HG03097 (cell line): ENCODE data around the gene RACK1.

Experiments used
- ATAC-seq: cut with Tn5 transposase; IDR thresholded peaks from one replicate; pipeline ENCODE4 v1.9.1; 2021; ENCODE audit not compliant: unreplicated experiment, low FRiP score

The RACK1 gene

DNA sequence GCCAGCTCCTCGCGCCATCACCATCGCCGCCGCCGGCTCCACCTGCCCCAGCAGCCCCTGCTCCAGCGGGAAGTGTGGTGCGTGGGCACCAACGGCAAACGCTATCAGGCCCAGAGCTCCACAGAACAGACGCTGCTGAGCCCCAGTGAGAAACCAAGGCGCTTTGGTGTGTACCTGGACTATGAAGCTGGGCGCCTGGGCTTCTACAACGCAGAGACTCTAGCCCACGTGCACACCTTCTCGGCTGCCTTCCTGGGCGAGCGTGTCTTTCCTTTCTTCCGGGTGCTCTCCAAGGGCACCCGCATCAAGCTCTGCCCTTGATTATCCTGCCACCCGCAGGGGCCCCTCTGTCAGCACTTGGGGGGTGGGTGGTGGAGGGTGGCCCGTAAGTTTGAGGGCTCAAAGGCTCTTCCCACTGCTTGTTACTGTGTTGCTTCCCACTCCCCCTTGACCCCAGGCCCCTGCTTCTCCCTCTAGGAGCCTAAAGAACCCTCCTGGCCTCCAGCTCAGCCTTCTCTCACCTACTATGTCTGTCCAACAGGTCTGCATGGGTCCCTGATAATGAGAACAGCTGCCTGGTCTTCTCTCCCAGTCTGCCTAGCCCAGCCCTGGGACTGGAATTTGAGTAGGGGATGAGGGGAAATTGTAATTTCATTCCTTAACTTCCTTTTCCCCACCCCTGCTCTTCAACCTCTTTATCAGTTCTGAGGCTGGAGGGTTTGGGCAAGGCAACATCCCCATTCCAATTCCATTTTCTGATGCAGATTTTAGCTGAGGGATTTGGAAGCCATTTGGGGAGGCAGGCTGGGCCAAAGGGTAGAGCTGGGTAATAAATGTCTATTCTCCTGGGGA, 9.0 kb downstream of the RACK1 start:
- no peak for ATAC-seq

DNA sequence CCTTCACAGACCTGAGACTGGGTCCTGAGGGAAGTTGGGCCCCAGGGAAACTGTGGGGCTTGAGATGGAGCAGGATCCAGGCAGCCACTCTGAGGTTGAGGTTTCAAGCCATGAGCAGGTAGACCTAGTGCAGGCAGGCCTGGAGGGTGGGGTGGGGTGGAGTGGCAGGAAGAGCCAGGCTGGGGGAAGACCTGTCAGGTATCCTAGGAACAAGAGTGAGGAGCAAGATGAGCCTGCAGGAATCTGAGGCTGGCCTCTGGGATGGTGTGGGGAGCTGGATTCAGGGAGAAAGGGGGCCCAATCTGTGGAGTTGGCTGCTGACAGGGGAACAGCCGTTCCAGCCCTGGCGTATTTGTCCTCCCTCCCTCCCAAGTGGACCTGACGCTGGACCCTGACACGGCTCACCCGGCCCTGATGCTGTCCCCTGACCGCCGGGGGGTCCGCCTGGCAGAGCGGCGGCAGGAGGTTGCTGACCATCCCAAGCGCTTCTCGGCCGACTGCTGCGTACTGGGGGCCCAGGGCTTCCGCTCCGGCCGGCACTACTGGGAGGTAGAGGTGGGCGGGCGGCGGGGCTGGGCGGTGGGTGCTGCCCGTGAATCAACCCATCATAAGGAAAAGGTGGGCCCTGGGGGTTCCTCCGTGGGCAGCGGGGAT, 9.8 kb downstream of the RACK1 start:
- no peak for ATAC-seq

DNA sequence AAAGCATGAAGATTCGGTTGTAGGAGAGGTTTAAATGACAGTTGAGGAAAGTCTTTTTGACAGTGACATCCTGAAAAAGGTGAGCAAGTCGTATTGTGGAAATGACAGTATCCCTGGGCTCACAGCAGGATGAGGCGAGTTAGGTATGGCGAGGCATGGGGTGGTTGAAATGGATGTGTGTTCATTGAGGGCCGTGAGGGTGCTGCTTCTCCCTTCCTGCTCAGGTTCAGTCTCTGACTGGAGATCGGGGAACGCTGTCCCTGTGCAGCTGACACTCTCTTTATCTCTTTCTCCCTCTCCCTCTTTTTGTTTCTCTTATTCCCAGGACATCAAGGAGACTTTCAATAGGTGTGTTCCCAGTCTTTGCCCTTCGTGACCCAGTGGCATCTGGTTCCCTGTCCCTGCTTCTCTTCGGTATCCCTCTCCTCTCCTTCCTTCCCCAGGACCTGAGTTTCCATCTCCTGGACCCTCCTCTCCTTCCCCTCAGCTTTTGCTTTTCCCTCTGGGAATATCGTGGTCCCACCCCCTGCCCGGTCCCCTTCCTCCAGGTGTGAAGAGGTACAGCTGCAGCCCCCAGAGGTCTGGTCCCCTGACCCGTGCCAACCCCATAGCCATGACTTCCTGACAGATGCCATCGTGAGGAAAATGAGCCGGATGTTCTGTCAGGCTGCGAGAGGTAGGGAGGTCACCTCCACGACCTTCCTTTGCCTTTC, 10.5 kb downstream of the RACK1 start:
- ATAC-seq = no peak

DNA sequence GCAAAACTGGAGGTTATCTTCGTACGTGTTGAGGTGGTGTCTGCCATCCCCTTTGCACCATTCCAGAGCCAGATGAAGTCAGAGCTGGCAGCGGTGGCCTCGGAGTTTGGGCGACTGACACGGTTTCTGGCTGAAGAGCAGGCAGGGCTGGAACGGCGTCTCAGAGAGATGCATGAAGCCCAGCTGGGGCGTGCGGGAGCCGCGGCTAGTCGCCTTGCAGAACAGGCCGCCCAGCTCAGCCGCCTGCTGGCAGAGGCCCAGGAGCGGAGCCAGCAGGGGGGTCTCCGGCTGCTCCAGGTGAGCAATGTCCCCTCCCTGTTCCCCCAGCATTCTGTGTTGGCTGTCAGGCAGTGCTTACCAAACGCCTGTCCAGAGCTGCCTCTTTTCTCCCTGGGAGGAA, 11.1 kb downstream of the RACK1 start:
- ATAC-seq = no peak

DNA sequence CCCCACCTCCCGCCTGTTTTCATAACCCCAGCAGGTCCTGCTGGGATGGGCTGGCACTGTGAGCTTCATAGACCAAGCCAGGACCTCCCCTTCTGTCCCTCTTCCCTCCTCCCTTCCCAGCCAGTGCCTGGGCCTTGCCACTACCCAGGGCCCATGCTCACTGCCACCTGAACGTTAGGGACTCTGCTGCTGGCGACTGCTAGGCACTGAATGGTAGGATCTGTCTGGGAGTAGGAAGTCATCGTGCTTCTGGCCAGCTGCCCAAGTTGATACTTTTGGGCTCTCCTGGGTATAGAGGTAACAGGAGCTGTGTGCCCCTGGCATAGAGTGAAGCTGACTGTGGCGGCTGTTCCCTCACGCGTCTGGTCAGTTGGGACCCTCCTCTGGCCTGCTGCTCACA, 12.3 kb downstream of the RACK1 start:
- ATAC-seq = no peak

DNA sequence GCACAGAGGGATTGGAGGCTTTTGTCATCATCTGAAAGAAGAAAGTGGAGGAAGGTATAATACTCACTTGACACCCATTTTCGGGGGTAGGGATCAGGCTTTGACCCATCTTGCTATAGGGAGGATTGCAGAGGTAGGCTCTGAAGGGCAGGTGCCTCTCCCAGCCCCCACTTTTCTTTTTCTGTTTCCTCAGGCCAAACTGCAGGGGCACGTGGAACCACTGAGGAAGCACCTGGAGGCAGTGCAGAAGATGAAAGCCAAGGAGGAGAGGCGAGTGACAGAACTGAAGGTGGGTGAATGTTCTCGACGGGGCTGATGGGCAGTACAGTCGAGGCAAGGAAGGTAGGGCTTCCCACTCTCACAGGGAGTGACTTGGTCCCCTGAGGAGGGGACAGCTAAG, 13.2 kb downstream of the RACK1 start:
- ATAC-seq = no peak

DNA sequence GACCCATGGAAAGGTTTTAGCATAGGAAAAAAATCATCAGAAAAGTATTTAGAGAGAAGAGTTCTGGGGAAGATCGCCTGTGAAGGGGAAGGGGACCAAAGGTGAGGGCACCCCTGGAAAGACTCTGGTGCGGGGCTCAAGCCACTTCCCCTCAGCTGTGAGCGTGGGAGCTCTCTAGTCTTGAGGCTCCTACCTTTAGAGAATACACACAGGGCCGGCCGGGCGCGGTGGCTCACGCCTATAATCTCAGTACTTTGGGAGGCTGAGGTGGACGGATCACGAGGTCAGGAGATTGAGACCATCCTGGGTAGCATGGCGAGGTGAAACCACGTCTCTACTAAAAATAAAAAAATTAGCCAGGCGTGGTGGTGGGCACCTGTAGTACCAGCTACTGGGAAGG, 13.7 kb downstream of the RACK1 start:
- ATAC-seq = no peak

DNA sequence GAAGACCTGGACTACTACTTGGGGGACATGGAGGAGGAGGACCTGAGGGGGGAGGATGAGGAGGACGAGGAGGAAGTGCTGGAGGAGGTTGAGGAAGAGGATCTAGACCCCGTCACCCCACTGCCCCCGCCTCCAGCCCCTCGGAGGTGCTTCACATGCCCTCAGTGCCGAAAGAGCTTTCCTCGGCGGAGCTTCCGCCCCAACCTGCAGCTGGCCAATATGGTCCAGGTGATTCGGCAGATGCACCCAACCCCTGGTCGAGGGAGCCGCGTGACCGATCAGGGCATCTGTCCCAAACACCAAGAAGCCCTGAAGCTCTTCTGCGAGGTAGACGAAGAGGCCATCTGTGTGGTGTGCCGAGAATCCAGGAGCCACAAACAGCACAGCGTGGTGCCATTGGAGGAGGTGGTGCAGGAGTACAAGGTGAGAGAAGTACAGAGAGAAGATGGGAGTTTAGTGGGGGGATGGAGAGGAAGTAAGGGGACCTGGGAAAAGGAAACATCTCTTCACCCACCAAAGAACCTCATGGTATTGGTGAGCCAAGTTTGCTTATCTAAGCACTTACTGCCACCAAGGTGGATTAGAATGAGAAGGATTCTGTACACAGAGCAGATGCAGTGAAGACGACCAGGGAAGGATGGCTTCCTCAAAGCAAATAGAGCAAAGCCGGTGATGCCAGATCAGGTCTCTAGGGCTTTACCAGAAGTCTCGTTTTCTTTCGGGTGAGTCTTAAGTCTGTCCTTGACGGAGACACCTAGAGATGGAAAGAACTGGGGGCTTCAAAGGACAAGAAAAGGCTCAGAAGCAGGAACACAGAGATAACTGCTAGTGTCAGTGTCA, 19.1 kb downstream of the RACK1 start:
- ATAC-seq = no peak

DNA sequence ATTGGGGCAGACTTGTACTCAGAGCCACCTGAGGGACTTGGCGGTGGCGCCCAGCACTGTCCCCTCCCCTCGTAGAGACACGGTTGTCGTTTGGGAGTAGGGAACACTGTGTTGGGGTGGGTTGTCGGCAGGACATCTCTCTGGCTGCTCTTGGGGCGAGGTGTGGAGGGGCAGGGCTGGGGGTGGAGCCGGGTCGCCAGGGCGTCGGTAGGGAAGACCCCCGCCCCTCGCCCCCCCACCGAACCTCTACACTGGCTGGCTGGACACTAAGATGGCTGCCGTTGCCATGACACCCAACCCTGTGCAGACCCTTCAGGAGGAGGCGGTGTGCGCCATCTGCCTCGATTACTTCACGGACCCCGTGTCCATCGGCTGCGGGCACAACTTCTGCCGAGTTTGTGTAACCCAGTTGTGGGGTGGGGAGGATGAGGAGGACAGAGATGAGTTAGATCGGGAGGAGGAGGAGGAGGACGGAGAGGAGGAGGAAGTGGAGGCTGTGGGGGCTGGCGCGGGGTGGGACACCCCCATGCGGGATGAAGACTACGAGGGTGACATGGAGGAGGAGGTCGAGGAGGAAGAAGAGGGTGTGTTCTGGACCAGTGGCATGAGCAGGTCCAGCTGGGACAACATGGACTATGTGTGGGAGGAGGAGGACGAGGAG, 19.8 kb downstream of the RACK1 start:
- ATAC-seq = no peak

DNA sequence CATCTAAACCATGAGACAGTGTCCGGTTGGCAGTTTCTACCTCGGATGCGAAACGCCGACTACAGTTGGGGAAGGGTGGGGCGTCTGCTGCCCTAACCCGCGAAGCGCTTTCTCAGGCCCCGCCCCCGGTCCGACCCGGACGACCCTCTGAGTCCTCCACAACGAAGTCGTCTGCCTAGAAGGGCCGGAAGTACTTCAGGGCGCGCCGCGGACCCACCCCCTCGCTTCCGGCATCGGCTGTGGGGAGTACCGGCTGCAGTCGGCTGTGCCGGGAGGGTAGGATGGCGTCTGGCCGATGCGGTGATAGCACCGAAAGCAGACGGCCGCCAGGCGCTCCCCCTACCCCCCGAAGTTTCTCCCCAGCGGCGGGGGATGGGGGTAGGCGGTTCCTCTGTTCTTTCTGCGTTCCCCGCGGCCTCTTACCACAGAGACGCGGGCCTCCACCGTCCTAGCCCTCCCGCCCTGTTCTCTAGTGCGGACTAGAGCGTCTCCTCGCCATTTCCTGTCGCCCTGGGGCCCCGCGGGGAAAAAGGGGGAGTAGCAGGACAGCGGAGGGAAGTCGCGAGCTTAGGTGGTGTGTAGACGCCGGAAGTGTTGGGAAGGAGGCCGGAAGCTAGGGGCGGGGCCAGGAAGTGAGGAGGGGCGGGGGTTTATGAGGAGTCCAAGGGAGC, 20.5 kb downstream of the RACK1 start, which contains the start of gene TRIM41:
Gene TRIM41, plus strand, starts transcription at position 224 of the 671 bp plus-strand sequence. CDS start 719 bp downstream, outside the sequence.
- peak; percentile 56 for ATAC-seq

DNA sequence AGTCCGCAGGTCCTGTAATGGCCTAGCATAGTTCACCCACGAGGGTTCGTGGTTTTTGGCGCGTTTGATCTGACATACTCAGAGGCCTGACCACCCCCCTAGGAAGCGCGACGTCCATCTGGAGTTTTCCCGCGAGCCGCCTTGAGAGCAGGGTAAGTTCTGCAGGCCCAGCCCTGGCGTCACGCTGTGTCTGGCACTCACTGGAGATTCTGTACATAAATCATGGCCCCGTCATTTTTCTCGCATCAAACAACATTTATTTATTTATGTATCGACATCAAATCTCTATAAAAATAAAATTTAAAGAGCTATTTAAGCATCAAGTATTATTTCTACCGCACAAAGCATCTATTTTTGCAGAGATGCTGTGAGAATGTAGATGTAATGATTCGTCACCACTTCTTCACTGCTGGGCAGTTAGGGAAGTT, 21.1 kb downstream of the RACK1 start:
- ATAC-seq = no peak

DNA sequence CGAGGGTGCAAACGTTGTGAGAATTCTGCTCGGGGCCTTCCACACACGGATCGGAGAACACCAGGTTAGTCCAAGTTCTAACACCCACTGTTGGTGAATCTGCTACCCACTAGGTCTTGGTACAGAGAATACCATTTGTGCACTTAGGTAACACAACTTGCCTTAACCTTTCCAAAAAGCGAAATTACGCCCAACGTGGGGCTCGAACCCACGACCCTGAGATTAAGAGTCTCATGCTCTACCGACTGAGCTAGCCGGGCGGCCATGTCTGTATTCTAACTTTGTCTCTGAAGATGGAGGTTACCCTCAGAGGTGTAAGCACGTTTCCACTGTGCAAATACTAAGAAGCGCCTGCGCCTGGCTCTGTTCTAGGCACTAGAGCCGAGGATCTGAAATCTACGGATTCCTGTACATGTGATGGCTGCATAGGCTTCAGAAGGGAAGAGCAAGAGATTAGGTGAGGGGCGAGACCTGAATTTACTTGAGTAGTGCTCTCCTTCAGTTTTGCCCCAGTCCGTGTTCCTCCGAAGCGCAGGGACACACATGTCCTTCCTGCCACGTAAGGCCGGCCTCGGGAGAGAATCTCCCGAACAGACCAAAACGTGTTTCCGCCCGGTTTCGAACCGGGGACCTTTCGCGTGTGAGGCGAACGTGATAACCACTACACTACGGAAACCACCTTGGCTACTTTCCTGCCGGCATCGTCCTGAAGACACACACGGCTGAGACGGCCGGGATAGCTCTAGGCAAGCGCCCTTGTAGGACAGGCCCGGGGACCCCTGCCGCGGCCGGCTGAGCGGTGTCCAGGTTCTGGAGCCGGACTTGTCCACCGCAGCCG, 21.7 kb downstream of the RACK1 start:
- ATAC-seq = peak; percentile 27

DNA sequence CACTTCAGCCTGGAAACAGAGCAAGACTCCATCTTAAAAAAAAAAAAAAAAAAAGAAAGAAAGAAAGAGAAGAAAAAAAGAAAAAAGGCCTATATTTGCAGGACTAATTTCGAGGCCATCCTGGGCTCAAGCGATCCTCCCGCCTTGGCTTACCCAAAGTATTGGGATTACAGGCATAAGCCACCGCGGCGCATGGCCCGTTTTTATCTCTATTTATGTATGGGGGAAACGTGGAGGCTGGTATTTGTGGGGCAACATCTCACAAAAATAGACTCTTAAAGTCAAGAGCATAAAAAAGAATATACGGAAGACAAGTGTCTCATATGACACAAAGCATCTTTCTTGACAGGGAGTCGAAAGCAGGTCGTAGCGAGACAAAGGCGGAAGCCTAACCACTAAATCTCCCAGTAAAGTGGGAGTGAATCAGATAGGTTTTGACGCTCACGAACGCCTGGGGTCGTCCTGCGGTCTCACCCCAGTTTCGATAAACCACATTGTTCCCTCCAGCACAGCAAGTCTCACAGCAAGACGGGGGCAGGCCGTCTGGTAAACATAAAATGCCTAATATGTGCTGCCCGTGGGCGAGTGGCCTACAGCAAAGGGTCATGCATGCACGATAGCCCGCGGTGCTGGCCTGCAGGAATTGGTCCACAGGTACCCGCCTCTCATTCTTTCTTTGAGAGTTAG, 22.5 kb downstream of the RACK1 start:
- no peak for ATAC-seq

DNA sequence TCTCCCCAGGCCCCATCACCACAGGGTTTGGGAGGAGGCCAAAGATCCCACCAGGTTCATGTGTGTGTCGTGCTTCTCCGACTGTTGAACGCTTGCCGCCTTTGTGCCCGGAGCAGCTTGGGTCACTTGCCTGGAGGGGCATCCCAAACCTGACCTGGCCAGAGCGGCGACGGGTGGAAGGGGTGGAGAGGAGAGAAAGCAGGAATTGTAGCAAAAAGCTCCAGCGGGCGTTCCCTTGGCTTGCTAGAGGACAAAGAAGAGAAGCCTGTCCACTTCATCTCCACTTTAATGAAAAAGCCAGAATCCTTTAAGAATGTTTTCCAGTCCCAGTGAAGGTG, 23.6 kb downstream of the RACK1 start:
- ATAC-seq = no peak

DNA sequence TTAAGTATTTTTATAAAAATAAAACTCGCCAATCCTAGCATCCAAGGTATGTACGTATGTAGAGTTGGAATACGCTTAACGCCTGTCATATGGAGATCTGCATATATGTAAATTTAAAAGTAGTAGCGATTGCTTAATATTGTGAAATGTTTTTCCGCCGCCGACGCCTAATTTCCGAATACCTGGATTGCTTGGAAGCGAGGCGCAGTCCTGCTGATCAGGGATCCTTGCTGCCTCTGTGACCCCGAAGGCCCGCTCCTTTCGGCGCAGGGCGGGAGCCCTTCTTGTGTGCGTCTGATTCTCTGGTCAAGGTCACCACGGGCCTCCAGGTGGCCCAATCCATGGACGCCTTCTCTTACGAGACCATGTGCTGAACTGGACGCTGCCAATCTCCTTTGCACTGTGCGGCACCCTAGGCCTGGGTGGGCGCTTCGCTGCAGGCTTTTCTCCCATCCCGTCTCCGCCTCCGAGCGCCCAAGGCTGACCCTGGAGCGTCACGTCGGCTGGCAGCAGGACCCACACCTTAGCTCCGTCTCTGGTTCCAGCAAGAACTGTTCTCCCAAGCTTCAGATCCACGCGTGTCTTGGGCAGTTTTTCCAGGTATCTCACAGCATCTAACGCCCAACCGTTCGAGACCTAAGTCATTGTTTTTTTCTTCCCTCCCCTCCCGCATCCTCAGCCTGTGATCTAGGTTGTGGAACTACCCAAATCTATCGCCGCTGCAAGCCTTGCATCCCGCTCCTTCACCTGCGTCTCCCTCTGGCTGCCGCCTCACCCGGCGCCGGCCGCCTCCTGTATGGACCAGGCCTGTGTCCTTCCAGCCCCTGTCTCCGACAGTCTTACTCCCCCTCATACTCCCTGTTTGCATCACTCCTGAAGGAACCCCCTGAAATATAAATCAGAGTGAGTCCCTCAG, 24.2 kb downstream of the RACK1 start:
- no peak for ATAC-seq

DNA sequence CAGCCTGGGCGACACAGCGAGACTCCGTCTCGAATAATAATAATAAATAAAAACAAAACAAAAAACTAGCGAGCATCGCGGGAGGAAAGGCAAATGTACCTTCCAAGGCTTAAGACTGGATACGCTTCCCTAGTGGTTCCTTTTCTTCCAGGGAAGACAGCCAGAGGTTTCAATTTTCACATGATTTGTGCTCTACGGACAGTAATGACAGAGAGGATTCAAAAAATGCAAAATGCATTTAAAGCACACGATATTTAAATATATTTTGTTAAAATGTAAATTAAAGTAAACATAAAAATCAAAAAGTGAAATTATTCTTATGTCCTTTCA, 24.9 kb downstream of the RACK1 start:
- no peak for ATAC-seq

DNA sequence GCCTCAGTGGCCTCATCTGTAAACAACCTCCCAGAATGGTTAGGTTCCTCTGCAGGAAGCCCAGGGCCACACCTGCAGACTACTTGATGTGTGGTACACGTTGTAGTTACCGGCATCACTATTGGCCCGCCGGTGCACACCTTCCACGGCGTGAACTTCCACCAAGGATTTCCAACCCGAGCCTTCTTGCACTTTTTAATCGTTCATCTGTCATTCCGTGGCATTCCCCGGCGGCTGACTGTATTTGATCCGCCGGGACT, 26.0 kb downstream of the RACK1 start:
- ATAC-seq = peak; percentile 11
